GM18498 (cell line): Measurements from ENCODE around the gene DBNDD2.
A peak's percentile ranks its signal among the peaks of the same experiment; 100 is the strongest.

Experiments
- ATAC-seq: cut with Tn5 transposase; IDR thresholded peaks from one replicate; pipeline ENCODE4 v1.9.1; 2021; ENCODE audit warnings: mild to moderate bottlenecking, moderate library complexity; ENCODE audit not compliant: unreplicated experiment

Gene DBNDD2

DNA sequence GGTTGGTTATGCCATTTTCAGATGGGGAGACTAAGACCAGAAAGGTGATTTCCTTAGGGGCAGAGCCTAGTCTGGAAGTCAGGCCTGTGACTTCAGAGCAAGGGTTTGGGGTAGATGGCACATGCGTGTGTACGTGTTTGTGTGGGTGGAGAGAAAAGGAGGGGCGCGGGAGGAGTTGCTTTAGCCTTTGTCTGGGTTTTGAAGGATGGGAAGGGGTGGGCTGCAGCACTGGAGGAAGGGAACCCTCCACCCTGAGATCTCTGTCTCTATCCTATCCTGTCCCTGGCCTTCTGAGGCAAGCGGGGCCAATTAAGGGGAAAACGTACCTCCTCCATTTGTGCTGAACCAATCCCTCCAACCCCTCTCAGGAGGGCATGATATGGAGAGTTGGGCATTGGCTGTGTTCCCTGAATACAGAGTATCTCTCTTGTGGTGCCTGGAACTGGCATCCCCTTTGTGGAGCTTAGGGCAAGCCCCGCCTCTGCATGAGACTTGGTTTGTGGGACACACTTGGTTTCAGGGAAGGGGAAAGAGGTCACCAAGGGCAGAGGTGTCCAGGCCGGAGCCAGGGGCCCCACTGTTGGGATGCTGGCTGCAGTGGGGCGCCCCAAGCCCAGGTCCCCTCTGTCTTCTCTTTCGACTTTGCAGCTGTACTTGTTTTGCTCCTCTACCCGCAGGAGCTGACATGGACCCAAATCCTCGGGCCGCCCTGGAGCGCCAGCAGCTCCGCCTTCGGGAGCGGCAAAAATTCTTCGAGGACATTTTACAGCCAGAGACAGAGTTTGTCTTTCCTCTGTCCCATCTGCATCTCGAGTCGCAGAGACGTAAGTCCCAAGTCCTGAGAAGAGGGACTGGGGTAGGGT, at the start of gene DBNDD2:
DBNDD2 (plus strand) TSS at position 507 of the 863 bp plus-strand sequence; CDS start at position 686, 179 bp downstream.
- no peak for ATAC-seq

DNA sequence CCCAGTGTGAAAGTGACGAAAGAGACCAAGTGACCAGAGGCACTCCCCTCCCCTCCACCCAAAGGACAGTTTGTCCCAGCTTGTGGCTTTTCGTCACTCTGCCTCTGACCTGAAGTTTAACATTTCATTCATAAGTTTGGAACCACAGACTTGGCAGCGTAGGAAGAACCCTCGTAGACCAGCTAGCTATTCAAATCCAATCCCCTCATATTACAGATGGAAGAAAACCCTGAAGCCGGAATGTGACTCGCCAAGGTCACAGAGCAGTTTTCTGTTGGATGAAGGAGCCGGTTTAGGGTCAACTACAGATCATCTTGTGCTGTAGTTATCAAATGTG, 49.1 kb upstream of the DBNDD2 start:
- ATAC-seq = no peak

DNA sequence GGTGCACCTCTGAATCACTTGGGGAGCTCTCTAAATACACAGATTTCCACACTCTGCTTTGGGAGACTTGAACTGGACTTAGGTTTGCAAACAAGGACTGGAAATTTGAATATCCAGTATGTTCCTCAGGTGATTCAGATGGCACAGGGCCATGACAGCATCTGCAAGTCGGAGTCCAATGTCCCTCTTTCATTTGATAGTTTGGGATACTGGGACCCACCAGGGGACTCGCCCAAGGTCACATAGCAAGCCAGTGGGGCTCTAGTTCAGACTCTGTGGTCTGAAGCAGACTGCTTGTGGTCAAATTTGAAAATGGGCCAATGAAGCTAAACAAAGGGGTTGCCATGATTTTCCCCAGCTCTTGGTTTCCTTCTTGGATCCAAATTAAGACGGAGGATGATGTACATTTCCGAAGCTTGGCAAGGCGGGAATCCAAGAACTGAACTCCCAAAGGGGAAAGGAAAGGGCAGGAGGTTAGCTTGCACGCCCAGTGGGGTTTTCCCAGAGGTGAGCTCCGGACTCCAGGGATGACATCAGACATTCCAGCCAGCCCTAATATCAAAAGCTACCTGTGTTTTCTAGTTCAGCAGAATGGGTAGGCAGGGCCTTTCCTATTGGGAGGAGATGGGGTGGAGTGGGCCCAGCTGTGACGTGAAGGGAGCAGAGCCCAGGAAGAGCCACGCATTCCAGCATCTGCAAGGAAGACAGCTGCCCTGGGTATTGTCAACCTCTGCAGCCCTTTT, 48.5 kb upstream of the DBNDD2 start:
- no peak for ATAC-seq

DNA sequence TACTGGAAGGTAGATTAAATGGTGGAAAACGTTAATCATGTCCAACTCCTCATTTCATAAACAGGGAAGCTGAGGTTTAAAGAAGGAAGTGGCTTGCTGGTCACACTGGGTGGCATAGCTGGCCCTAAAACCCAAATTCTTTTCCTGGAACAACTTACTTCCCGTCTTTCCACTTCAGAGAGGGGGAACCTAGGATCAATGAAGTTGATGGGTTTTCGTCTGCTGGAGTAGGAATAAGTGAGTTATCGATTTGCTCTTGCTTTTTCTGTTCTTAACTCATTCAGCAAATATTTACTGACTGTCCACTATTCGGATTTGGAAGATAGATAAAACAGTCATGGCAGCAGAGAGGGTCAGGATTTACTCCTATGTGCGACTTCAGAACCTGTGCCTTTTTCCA, 46.3 kb upstream of the DBNDD2 start:
- ATAC-seq = no peak

DNA sequence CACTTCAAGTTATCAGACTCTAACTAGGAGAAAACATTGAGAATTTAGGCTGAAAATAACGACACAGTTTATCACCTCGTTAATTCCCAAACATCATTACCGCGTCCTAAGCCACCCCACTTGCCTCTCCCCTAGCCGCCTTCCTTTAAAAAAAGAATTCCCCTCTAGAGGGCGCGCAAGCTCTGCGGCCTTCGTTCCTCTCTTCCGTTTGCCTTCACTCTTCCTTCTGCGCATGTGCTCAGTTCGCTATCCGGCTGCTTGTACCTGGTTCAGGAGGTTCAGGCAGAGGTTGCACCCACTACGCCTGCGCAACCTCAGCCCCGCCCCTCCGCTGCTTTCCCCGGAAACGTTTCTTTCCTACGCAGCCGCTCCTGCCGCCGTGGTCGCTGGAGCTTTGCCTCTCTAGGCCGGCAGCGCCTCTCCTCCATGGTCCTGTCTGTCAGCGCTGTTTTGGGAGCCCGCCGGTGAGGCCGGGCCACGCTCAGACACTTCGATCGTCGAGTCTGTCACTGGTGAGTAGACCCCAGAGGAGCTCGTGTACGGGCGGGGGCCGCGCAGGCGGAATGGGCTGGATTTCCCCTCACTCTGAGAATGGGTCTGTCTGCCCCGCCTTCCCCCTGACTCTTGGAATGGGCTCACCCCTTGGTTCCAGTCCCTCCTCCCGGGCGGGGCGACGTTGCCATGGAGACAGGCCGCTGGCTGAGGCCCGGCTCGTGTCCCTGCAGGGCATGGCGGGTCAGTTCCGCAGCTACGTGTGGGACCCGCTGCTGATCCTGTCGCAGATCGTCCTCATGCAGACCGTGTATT, 45.1 kb upstream of the DBNDD2 start, which contains the start of gene SYS1:
SYS1 (plus strand) TSS at position 353 of the 807 bp plus-strand sequence; CDS start at position 729, 376 bp downstream.
- peak; percentile 81 for ATAC-seq

DNA sequence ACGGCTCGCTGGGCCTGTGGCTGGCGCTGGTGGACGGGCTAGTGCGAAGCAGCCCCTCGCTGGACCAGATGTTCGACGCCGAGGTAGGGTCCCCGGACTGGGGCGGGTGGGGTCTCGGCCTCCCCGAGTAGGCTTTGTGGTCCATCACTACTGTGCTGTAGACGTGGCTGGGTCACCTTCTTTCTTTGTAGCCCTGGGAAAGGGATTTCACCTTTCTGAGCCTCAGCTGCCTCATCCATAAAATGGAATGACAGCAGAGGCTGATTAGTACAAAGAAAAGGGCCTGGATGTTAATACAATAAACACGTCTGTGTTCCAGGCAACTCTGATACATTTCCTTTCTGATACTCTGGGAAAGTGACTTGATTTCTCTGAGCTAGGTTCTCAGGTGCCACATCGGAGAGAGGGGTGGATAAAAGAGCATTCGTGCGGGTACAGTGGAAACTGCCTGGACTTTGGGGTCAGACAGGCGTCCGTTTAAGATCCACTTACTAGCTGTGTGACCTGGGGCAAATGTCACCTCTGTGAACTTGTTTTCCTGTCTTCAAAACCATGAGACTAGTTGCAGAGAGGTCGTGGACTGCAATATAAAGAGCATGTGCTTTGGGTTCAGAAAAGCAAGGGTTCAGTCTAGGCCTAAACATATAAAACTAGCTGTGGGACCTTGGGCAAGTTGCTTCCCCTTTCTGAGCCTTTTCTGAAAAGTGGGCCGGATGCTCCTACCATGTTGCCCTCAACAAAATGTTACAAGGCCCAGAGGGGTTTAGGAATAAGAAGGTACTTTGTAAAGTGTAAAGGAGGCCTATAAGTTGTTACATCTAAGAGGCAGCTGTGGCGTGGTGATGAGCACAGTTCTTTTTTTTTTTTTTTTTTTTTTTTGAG, 44.2 kb upstream of the DBNDD2 start:
- no peak for ATAC-seq

DNA sequence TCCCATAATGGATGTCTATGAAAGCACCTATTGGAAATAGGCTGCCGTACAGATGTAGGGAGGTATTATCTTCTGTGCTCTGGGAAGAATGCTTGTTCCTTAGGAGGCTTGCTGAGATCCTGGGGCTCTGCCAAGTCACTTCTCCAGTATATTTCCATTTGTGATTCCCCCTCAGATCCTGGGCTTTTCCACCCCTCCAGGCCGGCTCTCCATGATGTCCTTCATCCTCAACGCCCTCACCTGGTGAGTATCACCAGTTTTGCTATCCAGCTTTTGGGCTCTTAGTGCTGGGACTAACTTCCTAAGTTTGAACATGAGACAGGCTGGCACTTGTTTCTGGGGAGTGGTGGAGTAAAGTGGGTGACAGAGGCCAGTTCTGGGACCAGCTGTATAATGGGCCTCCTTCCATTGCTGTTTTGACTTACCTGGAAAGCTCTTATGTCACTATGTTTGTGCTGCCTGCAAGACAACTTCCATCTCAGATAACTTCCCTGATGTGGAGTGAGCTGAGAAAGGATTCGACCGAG, 42.6 kb upstream of the DBNDD2 start:
- ATAC-seq = no peak

GRCh38 chr20:45366192-45366591, 41.9 kb upstream of the DBNDD2 start:
- ATAC-seq = no peak

DNA sequence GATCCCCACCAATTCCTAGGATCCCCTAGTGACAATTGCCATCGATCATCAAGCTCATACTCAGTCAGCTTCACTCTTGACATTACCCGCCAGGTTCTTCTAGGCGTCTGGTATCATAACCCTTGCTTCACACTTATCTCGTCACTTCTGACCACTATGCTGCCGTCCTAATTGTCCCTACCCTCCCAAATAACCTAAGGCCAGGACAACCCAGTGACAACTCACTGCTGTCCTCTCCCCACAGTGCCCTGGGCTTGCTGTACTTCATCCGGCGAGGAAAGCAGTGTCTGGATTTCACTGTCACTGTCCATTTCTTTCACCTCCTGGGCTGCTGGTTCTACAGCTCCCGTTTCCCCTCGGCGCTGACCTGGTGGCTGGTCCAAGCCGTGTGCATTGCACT, 41.5 kb upstream of the DBNDD2 start:
- no peak for ATAC-seq

DNA sequence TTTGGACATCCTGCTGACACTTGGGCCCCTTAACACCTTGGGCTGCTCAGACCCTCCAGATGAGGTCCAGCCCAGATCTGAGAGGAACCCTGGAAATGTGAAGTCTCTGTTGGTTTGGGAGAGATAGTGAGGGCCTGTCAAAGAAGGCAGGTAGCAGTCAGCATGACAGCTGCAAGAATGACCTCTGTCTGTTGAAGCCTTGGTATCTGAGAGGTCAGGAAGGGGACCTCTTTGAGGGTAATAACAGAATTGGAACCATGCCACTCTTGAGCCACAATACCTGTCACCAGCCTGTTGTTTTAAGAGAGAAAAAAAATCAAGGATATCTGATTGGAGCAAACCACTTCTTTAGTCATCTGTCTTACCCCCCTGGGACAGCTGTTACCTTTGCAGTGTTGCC, 41.0 kb upstream of the DBNDD2 start:
- ATAC-seq = no peak

- peak; percentile 81 for ATAC-seq
Observed at GRCh38 chr20:45368221-45368980, 39.7 kb upstream of the DBNDD2 start.

DNA sequence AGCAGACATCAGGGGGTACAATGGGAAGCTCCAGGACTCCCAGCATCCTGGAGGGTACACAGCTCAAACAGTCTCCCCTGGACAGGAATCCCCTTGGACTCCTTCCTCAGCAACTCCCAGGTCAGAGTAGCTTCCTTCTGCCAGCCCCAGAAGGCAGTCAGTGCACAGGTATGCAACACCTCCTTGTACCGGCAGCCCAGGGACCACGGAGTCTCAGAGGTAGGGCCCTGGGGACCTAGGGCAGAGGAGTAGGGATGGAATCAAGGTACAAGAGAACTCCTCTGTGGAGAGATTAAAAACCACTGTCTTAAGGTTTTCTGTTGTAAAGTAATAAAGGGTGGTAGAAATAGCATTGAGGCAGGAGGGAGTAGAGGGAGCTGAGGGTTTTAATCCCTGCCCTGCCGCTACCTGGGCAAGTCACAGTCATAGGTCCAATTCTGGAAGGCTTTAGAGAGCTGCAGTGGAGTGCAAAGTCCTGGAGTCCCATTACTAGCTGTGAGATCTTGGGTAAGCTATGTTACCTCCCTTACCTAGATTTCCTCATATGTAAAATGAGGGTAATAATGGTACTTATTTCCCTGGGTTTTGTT, 37.4 kb upstream of the DBNDD2 start:
- no peak for ATAC-seq

DNA sequence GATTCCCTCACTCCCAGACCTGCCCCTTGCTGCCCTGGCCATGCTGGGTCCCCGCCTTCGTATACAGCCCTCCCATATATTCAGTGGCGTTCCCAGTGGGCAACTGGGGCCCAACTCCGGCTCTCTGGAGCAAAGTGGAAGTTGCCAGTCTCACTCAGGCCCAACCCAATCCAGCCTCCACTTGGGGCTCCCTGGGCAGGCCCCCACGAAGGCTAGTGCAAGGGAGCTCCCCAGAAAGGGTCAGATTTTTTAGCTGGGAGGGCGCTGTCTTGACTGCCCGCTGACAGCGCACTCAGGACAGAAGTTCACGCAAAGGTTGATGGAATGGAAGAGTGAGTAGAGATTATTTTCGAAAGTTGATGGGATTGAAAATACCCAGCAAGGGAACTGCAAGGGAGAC, 35.8 kb upstream of the DBNDD2 start:
- ATAC-seq = no peak

GRCh38 chr20:45372646-45373352, 35.3 kb upstream of the DBNDD2 start:
- no peak for ATAC-seq

DNA sequence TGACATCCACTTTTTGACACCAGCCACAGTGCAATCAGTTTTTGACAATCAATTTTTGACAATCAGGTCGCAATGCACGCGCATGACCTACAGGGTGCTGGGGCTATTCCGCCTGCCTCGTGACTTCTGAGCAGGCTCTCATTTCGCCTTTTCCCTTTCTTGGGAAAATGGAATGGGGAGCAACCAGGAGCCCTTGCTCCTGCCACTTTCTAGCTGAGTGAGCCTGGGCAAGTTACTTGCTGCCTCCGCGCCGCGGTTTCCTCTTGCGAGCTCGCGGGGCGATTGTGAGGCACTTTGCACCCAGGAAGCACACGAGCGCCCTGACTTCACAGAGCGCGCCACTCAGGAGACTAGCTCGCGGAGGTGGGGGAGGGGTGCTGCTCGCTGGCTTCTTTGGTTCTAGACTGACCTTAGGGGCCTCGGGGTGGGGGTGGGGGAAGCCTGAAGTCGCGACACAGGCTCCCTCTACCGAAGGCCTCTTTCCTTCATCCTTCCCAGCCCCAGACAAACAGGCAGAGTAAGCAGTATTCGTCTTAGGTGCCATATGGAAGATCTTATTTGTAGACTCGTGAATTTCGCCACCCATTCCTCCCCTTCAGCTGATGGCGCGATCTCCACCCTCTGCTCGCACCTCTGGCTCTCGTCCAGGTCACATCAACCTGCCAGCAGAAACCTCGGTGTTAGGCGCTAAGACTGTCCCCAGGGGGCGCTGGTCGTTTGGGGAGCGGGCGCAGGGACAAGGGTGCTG, 34.6 kb upstream of the DBNDD2 start:
- peak; percentile 65 for ATAC-seq

- ATAC-seq = no peak
Observed at GRCh38 chr20:45374101-45374467, 34.0 kb upstream of the DBNDD2 start.

DNA sequence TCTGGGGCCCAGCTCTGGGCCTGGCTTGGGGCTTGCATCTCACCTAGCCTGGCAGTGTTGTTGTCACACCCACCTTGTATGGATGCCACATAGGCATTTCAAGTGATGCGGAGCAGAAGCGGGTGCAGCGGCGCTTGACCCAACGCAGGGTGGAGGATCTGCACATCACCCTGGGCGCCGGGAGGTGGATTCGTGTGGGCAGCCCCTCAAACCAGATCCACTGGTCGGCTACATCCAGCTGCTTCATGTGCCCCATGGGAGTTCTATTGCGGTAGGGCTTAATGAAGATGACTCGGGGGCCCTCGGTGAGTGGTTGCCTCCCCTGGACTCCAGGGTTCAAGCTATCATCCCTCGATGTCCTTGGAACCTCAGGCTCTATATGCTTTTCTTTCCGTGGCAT, 33.1 kb upstream of the DBNDD2 start:
- no peak for ATAC-seq

DNA sequence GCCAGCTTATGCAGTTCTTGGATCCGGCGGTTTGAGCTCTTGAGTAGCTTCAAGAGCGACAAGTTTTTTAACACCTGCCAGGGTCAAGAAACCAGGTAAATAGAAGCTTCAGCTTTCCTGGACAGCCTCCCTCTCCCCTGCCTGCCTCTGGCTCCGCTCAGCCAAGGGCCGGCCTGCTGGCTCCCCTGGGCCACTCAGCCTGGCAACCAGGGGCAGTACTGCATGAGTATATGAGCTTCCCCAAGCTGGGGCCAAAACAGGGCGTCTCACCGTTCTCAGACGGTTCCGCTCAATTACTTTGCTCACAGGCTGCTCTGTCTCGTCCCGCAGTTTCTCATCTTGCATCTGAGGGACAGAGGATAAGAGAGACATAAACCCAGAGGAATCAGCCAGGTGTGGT, 30.8 kb upstream of the DBNDD2 start:
- no peak for ATAC-seq
